NCI-H146 (cell line): Measurements from ENCODE around the gene PPL.
A peak's percentile ranks its signal among the peaks of the same experiment; 100 is the strongest.

Source experiments
- DNase-seq: peaks from one replicate; lab custom pipeline; 2025; lab: John Stamatoyannopoulos, UW

The PPL gene

DNA sequence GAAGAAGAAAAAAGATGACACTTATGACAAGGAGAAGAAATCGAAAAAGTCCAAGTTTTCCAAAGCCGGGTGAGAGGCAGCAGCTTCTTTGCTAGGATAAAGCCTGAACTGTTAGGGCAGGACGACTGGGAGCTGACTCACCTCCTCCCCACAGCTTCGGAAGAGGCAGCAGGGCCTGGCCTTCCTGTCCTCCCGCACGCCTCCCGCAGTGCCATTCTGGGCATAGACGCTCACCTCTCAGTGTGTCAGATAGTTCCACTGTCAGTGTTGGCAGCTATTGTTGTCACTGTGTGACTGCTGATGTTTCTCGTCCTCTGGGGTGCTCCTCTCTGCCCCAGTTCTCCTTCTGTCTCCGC lies 77.1 kb downstream of the PPL start:
- DNase-seq, result no peak

DNA sequence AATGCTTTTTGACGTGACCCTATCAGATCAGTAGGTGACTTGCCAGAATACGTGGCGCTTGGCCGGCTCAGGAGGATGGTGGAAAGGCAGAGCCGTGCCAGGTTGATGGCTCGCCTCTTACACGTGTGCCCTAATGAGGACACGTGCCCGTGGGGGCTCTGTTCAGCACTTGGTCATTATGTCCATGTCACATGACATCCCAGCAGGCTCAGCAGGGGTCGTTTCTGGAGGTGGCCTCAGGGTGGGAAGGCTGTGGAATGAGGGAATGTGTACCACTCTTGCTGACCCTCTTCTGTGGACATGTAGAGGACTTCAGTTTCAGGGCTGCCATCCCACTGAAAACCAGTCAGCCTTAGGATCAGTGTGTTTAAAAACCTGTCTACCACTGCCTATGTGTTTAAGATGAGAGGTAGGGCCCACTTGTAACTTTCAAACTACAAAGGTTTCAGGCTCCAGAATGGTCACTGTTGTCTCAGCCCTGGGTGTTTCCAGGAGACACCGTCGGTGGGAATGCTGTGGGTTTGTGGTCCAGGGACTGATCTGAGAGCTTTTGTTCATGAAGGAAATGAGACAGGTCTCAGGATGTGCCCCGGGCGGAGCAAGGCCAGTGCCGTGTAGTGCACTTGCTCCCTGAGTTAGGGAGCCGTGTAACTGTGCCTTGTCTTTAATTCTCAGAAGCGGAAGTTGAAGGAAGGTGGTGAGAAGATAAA lies 77.6 kb downstream of the PPL start:
- DNase-seq, result no peak

DNA sequence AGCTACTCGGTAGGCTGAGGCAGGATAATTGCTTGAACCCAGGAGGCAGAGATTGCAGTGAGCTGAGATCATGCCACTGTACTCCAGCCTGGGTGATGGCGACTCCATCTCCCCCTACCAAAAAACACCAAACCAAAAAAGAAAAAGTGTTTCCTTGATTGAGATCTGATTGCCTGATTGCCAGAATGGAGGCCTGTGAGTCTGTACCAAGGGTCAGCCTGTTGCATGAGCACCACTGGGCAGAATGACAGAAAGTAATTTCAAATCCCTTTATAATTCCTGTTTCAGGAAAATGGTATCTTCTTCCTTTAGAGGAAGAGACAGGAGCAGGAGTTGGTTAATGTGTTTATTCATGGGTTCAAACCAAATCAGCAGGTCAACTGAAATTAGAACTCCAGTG lies 81.1 kb downstream of the PPL start:
- no peak for DNase-seq

DNA sequence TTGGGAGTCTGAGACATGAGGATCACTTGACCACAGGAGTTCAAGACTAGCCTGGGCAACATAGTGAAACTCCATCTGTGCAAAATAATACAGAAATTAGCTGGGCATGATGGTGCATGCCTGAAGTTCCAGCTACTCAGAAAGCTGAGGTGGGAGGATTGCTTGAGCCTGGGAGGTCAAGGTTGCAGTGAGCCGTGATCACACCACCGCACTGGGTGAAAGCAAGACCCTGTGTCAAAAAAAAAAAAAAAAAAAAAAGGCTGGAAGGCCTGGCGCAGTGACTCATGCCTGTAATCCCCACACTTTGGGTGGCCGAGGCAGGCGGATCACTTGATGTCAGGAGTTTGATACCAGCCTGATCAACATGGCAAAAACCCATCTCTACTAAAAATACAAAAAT lies 81.6 kb downstream of the PPL start:
- no peak for DNase-seq

DNA sequence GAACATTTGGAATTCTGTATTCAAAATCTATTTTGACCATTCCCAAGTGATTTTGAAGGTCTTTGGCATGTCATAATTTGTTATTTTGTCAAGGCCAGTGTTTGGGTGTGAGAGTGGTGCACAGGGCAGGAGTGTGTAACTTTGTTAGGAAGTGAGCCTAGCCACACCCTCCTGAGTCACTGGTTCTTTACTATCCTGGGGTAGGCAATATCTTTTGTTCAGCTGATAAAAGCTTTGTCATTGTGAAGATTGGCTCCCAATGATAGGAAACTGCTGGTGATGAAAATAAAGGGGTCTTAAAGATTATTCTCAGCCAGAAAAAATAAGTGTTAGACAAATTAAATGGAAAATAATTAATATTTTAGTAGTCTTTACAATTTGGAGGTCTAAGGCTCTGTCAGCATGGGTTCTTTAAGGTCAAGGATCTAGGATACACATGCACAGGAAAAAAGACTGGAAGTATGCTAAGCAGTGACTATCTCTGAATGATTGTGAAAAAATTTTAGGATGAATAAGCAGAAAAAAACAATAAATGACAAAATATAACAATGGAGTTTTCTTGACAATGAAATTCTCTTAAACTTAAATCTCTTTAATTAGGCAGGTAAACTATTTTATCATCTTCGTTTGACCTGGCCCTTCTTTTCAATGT lies 84.6 kb downstream of the PPL start:
- no peak for DNase-seq

DNA sequence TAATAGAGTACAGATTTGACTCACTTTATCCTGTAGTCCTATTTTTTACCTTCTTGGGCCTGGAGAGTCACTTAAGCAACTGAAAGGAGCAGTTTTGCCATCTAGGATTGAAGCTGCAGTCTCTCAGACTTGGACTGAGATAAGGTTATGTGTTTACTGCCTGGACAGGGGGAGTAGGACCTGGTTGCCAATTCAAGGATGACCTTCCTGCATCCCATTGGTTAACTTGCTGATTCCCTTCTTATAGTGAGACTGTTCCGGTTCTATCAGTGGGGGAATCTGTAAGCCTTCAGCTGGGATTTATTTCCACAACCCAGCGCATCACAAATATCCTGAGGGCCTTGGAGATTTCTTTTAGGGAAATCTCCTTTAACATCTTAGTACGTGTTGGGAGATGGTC lies 86.7 kb downstream of the PPL start:
- no peak for DNase-seq

DNA sequence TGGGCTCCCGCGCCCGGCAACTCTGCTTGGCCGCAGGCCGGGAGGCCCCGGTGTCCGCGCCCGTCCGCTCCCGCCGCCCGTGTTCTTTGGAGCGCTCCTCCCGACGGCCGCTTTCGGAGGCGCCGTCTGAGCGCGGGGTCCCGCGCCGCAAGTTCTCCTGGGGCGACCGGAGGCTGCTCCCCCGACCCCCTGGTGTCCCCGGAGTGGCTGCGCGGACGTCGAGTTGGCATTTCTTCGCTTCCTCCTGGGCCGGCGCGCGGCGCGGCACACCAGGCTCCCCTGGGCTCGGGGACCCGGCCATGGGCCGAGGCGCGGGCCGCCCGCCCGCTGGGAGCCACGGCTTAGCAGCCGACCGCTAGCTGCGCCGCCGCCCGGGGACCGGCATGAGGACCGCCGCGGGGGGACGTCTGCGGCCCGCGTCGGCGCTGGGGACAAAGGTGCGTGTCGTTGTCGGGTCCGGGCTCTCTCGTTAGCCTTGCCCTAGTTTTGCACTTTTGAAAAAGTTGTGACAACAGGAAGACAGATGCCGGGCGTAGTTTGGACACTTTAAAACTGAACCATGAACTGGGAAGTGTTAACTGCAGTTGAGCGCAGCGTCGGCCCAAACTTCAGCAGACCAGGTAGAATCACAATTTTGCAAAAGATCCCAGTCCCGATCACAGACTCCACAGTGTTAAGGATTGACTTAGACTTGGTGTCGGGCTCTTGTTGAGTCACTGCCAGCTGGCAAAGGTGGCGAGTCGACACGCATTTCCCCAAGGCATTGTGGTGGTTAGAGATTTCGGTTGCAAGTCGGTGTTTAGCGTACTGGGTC lies 89.0 kb downstream of the PPL start:
- DNase-seq, result peak; percentile 55

DNA sequence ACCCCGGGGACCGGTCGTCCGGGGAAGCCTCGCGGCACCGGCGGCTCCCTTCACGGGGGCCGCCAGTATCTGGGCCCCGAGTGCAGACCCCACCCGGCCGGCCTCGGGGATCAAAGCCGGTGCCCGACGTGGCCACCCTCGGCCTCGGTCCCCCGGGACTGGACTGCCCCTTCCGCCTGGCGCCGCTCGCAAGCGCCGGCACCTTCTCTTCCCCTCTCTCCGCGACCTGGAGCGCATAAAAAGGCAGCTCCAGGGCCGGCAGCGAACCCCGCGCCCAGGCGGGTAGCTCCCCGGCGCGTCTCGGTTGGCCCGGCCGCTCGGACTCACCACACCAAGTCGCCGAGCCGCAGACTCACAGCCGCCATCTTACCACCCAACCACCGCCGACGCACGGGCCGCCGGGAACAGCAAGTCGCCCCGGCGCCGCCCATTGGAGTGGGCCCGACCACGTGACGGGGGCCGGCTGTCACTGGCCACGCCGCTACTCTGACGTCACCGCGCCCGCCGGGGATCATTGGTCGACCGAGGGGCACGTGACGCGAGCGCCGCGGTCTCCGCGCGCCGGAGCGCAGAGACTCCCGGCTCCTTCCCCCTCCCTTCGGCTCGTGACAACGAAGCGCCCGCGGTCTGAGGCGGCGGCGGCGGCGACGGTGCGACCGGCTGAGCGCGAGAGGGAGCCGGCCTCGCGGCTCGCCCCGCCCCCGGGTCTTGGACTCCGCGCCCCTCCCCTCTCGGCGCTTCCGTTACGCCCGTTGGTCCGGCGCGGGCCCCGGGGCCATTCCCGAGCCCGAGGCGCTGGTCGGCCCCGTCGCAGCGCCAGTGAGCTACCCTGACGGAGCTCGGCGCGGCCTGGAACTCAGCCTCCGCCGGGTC lies 89.8 kb downstream of the PPL start, which contains the start of the genes GLYR1 and UBN1:
GLYR1 (minus strand) TSS at position 388 of the 873 bp plus-strand sequence; CDS start at position 365, 23 bp downstream.
UBN1 (plus strand) TSS at position 581 of the 873 bp plus-strand sequence. CDS start 5,437 bp downstream, outside the sequence.
- DNase-seq, result peak; percentile 98

DNA sequence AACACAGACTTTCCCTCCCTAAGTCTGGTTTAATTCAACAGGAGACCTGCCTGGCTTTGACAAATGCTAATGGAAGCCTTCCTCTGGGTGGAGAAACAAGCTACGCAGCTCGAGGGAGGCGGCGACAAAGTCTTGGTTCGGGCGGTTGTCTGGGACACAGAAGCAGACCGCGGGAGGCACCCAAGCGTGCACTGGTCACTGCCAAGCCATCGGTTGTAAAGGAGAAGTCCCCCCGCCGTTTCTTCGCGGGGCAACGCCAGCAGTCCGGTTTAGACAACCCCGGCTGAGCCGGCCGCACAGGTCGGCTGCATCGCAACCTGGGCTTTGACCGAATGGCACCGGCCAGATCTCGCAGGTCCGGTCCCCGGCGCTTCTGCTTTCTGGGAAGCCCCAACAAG lies 90.4 kb downstream of the PPL start:
- peak; percentile 66 for DNase-seq

DNA sequence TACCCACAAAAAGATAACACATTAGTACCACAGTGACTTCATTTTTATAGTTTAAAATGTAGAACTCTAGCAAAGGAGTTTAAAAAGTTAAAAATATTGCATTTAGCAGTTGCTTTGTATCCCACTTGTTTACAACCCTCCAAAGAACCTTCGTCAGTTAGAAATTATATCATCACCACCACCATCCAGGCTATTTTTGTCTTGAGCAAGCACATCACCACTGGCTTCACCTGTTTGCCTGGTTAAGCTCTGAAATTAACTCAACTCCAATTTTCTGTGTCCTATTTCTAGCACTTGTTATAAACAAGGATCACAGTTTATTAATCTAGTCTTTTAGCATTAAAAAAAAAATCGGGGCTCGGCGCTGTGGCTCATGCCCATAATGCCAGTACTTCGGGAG lies 96.0 kb downstream of the PPL start:
- DNase-seq, result no peak

DNA sequence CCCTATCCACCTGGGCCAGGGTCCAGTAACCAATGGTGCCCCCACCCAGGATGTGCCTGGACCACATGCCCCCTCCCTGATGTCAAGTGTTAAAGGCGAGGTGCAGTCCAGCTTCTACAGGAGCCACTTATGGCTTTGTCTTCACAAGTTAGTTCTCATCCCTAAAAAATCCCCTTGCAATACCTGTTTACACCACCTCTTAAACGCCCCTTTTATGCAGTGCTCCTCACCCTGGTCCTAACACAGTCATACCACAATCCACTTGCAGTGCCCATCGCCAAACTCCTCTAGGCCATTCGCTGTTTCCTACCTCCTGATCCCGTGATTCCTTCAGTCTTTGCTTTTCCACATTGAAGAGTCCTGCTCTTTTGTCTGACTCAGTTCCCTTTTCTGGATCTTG lies 97.0 kb downstream of the PPL start:
- DNase-seq, result no peak

DNA sequence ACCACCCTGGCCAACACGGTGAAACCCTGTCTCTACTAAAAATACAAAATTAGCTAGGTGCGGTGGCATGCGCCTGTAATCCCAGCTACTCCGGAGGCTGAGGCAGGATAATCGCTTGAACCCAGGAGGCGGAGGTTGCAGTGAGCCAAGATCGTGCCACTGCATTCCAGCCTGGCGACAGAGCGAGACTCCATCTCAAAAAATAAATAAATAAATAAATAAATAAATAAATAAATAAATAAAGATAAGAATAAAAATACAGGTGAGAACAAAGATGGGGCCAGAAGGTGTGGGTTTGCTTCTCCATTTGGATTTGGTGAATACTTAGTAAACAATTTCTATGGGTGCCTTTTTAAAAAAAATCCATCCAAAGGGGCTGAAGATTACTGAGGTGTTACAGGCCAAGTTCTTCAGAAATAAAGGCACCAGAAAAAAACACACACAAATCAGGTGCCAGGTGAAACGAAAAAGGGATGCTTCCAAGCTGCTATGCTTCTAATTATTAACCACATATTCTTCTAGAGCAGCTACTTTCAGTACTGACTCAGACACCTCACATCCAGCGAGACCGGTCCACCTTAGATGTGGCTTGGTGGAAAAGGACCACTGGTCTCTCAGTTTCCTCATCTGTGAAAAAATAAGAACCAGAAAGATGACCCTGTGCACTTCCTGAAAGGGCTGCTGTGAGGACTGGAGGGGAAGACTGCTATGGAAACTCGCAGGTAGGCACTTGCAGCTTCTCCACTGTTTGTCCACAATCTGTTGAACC lies 99.0 kb downstream of the PPL start:
- DNase-seq, result no peak

DNA sequence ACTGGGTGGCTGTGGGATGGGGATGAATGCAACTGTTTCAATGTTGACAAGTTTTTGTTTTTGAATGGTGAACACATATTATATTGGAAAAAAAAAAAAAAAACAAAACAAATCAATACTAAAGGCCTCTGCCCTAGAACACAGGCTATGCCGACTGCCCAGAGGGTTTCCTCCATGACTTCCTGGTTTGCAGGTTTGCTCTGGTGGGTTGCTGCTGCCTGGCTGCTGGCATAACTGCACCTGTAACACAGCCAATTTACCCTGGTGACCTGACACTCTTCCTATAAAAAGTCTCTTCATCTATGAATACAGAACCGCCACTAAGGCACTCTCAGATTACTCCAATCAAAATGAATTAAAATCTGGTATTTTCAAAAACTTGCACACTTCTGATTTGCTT lies 100.2 kb downstream of the PPL start:
- no peak for DNase-seq

DNA sequence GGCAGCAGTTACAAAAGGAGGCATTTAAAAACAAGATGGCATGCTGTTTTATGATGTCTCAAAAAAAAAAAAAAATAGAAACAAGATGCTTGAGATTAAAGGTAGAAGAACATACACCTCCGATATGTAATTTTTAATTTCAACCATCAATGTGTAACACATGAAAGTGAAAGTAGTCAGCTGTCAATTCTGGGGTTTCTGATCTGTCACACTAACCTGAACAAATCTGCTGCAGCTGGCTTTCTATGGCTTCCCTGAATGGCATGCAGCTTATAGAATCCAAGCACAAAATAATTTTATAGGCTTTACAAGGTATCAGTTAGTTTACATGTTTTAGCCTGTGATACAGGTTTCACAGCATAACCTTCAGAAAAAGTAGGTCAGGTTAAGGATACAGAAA lies 103.4 kb downstream of the PPL start:
- no peak for DNase-seq

DNA sequence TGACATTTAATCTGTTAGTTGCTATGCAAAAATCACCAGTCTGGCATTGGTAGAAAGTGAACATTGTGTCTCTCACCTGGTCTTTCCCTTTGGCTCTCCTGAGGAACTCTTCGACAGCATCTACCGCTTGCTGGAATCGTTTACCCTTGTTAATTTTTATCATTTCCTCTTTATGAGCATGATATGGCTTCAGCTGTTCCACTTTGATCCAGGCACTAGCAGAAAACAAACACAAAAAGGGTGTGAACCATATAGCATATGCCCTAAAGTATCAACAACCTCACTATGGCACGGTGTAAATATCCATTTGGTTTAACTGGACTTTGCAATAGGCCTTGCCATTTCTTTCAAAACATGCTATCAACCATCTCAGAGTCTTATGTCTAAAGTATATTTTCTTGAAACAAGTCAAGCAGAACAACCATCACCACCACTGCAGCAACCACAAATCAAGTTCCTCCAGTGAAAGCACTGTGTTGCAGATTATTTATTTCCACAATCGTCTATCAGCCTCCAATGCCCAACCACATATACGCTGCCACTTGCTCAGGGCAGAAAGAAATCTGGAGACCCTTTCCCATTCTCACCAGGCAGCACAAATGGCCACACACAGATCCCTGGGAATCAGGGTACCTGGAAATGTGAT lies 104.1 kb downstream of the PPL start:
- DNase-seq, result no peak
